ENCODE data around the gene ABHD17A. TPM values are rescaled to one million over a fixed set of nuclear protein-coding genes. Genes with fewer than 3 reads are reported as not detected.

The ABHD17A gene
- total RNA-seq, 1 experiment from 2014 or later = 60.7 TPM

- TF ChIP-seq, protein P1, sequence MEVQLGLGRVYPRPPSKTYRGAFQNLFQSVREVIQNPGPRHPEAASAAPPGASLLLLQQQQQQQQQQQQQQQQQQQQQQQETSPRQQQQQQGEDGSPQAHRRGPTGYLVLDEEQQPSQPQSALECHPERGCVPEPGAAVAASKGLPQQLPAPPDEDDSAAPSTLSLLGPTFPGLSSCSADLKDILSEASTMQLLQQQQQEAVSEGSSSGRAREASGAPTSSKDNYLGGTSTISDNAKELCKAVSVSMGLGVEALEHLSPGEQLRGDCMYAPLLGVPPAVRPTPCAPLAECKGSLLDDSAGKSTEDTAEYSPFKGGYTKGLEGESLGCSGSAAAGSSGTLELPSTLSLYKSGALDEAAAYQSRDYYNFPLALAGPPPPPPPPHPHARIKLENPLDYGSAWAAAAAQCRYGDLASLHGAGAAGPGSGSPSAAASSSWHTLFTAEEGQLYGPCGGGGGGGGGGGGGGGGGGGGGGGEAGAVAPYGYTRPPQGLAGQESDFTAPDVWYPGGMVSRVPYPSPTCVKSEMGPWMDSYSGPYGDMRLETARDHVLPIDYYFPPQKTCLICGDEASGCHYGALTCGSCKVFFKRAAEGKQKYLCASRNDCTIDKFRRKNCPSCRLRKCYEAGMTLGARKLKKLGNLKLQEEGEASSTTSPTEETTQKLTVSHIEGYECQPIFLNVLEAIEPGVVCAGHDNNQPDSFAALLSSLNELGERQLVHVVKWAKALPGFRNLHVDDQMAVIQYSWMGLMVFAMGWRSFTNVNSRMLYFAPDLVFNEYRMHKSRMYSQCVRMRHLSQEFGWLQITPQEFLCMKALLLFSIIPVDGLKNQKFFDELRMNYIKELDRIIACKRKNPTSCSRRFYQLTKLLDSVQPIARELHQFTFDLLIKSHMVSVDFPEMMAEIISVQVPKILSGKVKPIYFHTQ (CRISPR knock-in tag; IDR thresholded peaks at IDR 0.05) = no peak
- no peak for TF ChIP-seq HMGA2 (CRISPR knock-in tag; IDR thresholded peaks at IDR 0.05)
- peak; percentile 69 for TF ChIP-seq SP1 (CRISPR knock-in tag; conservative IDR thresholded peaks at IDR 0.05)
- TF ChIP-seq ATF3 (CRISPR knock-in tag; conservative IDR thresholded peaks at IDR 0.05) = no peak
Observed at GRCh38 chr19:1864480-1865171, 20.7 kb downstream of the ABHD17A start (continued).

DNA sequence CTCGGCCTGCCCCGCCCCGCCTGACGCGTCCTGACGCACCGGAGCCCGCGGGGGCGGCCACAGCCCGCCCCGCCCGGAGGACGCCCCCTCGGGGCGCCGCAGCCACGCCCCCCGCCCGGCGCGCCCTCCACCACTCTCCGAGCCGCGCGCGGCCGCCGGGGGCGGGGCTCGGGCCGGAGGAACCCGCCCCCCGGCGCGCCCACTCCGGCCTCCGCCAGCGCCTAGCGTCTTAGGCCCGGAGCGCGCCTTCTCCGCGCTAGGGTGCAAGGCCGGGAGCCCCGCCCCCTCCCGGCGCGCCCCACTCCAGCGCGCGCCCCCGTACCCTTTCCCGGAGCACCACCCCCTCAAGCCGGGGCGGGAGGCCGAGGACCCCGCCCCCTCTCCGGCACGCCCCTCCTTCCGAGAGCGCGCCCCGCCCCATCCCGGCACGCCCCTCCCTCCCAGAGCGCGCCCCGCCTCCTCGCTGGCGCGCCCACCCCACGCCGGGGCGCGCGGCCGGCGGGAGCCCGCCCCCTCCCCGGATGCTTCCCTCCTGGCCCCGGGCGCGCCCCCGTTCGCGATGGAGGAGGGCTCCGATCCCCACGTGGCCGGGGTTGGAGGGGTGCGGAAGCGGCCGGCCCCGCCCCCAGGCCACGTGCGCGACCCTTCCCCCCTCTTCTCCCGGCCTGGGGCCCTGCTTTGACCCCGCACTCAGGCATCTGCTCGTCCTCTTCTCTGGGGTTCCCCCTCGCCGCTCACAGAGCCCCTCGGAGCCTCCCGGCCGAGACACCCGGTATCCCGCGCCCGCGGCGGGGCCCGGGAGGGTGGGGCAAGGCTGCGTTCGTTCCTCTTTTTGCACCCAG, 21.4 kb downstream of the ABHD17A start:
- POLR2A ChIA-PET = interaction anchor here (0.6 to 2.5 kb wide), 5 partner anchors 9 to 34 kb away, joined by 3 to 15 read pairs (median 4); no protein-coding TSS in a partner anchor
- DNase-seq (ENCODE audit: low spot score) = peak; percentile 94
- H3K4me3 Mint-ChIP-seq = peak overlapping the region; percentile 68
- peaks cover 18% of the 10 kb centered on the region for H3K4me1 Mint-ChIP-seq
- peak; percentile 68 for ATAC-seq
- no peaks in the 10 kb centered on the region for H3K9me3 Mint-ChIP-seq
- peaks cover 11% of the 10 kb centered on the region for H3K27me3 Mint-ChIP-seq (ENCODE audit: low read depth)
- H3K27ac Mint-ChIP-seq = no peak overlapping the region
- no peaks in the 10 kb centered on the region for H3K36me3 Mint-ChIP-seq
- CTCF ChIA-PET = interaction anchor here (0.6 to 3.0 kb wide), 20 partner anchors 9 to 455 kb away, joined by 3 to 48 read pairs (median 4); partner anchors contain the start of genes ABHD17A, ADAT3 and SCAMP4
- TF ChIP-seq GABPB1 (CRISPR knock-in tag; IDR thresholded peaks at IDR 0.05) (no peak), HMGA2 (CRISPR knock-in tag; IDR thresholded peaks at IDR 0.05) (no peak), GRHL2 (CRISPR knock-in tag; IDR thresholded peaks at IDR 0.05; ENCODE audit: insufficient replicate concordance, severe bottlenecking) (no peak), ZNF121 (CRISPR knock-in tag; IDR thresholded peaks at IDR 0.05) (no peak), OVOL2 (CRISPR knock-in tag; IDR thresholded peaks at IDR 0.05; ENCODE audit: borderline replicate concordance) (no peak), USF1 (CRISPR knock-in tag; IDR thresholded peaks at IDR 0.05) (peak; percentile 93), SMAD3 (CRISPR knock-in tag; IDR thresholded peaks at IDR 0.05; ENCODE audit: borderline replicate concordance) (0 out of 2 replicates have a peak, but pooled peaks have one; percentile 36), TEAD1 (CRISPR knock-in tag; IDR thresholded peaks at IDR 0.05) (peak; percentile 84), HMGXB4 (CRISPR knock-in tag; IDR thresholded peaks at IDR 0.05) (no peak), TEAD4 (CRISPR knock-in tag; IDR thresholded peaks at IDR 0.05) (0 out of 2 replicates have a peak, but pooled peaks have one; percentile 20)
- TF ChIP-seq, protein P2, sequence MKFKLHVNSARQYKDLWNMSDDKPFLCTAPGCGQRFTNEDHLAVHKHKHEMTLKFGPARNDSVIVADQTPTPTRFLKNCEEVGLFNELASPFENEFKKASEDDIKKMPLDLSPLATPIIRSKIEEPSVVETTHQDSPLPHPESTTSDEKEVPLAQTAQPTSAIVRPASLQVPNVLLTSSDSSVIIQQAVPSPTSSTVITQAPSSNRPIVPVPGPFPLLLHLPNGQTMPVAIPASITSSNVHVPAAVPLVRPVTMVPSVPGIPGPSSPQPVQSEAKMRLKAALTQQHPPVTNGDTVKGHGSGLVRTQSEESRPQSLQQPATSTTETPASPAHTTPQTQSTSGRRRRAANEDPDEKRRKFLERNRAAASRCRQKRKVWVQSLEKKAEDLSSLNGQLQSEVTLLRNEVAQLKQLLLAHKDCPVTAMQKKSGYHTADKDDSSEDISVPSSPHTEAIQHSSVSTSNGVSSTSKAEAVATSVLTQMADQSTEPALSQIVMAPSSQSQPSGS (CRISPR knock-in tag; IDR thresholded peaks at IDR 0.05; ENCODE audit: borderline replicate concordance, low read depth) = no peak
- TF ChIP-seq, protein P3, sequence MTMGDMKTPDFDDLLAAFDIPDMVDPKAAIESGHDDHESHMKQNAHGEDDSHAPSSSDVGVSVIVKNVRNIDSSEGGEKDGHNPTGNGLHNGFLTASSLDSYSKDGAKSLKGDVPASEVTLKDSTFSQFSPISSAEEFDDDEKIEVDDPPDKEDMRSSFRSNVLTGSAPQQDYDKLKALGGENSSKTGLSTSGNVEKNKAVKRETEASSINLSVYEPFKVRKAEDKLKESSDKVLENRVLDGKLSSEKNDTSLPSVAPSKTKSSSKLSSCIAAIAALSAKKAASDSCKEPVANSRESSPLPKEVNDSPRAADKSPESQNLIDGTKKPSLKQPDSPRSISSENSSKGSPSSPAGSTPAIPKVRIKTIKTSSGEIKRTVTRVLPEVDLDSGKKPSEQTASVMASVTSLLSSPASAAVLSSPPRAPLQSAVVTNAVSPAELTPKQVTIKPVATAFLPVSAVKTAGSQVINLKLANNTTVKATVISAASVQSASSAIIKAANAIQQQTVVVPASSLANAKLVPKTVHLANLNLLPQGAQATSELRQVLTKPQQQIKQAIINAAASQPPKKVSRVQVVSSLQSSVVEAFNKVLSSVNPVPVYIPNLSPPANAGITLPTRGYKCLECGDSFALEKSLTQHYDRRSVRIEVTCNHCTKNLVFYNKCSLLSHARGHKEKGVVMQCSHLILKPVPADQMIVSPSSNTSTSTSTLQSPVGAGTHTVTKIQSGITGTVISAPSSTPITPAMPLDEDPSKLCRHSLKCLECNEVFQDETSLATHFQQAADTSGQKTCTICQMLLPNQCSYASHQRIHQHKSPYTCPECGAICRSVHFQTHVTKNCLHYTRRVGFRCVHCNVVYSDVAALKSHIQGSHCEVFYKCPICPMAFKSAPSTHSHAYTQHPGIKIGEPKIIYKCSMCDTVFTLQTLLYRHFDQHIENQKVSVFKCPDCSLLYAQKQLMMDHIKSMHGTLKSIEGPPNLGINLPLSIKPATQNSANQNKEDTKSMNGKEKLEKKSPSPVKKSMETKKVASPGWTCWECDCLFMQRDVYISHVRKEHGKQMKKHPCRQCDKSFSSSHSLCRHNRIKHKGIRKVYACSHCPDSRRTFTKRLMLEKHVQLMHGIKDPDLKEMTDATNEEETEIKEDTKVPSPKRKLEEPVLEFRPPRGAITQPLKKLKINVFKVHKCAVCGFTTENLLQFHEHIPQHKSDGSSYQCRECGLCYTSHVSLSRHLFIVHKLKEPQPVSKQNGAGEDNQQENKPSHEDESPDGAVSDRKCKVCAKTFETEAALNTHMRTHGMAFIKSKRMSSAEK (CRISPR knock-in tag; IDR thresholded peaks at IDR 0.05; ENCODE audit: borderline replicate concordance) = no peak
- TF ChIP-seq, protein P4, sequence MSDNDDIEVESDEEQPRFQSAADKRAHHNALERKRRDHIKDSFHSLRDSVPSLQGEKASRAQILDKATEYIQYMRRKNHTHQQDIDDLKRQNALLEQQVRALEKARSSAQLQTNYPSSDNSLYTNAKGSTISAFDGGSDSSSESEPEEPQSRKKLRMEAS (CRISPR knock-in tag; IDR thresholded peaks at IDR 0.05) = peak; percentile 96
- TF ChIP-seq, protein P5, sequence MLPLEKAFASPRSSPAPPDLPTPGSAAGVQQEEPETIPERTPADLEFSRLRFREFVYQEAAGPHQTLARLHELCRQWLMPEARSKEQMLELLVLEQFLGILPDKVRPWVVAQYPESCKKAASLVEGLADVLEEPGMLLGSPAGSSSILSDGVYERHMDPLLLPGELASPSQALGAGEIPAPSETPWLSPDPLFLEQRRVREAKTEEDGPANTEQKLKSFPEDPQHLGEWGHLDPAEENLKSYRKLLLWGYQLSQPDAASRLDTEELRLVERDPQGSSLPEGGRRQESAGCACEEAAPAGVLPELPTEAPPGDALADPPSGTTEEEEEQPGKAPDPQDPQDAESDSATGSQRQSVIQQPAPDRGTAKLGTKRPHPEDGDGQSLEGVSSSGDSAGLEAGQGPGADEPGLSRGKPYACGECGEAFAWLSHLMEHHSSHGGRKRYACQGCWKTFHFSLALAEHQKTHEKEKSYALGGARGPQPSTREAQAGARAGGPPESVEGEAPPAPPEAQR (CRISPR knock-in tag; IDR thresholded peaks at IDR 0.05) = no peak
